HEK293 (cell line): Measurements from ENCODE around the gene OSBP2.

Experiments used
- CTCF ChIA-PET: fragments of 350-600 bp; formaldehyde crosslinking; extraction: SDS; loops from one replicate; lab custom pipeline; 2021; ENCODE audit warnings: antibody characterized with exemption; lab: Yijun Ruan, JAX
- POLR2A ChIA-PET: fragments of 300-600 bp; formaldehyde crosslinking; extraction: SDS; loops from one replicate; lab custom pipeline; 2020; ENCODE audit warnings: antibody characterized with exemption, inconsistent platforms; lab: Yijun Ruan, JAX
- H3K27ac ChIP-seq: fragments of 200-500 bp; sonication (Bioruptor generic); 2 replicates; pipeline ENCODE4 v1.5.1; 2014; ENCODE audit warnings: low read depth, low read length, control low read depth, inconsistent platforms; ENCODE audit errors: extremely low read depth
- H3K36me3 ChIP-seq, 2 experiments: fragments of 200-500 bp in 1 of 2; sonication (Bioruptor generic) in 1 of 2; 1 replicate in 1 of 2; 2 replicates in 1 of 2; pipeline ENCODE4 v1.5.1; 2014 to 2017; ENCODE audit warnings: inconsistent platforms in 2 of 2, low read length in 2 of 2; ENCODE audit not compliant: control insufficient read depth in 2 of 2, insufficient read depth in 1 of 2
- H3K4me1 ChIP-seq: fragments of 200-500 bp; sonication (Bioruptor generic); 2 replicates; pipeline ENCODE4 v1.5.1; 2014; ENCODE audit warnings: mild to moderate bottlenecking, low read length, inconsistent platforms; ENCODE audit not compliant: control insufficient read depth, insufficient read depth
- H3K4me3 ChIP-seq: 2 replicates; pipeline ENCODE4 v1.5.1; 2011; ENCODE audit warnings: low read depth, mild to moderate bottlenecking, control low read depth, low read length, moderate library complexity
- H3K9me3 ChIP-seq: fragments of 200-500 bp; sonication (Bioruptor generic); 2 replicates; pipeline ENCODE4 v1.5.1; 2014; ENCODE audit warnings: low read depth, low read length, inconsistent platforms; ENCODE audit not compliant: control insufficient read depth, insufficient read depth
- ELK4 ChIP-seq: IDR thresholded peaks from 2 replicates; pipeline ENCODE4 v1.6.1; 2011; ENCODE audit warnings: mild to moderate bottlenecking, low read depth, low read length, borderline replicate concordance
- KLF17 ChIP-seq: fragments of 450-650 bp; formaldehyde crosslinking; IDR thresholded peaks from 2 replicates; pipeline ENCODE4 v1.5.1; 2016; ENCODE audit warnings: missing biosample characterization, missing genetic modification characterization
- PATZ1 ChIP-seq: fragments of 450-650 bp; formaldehyde crosslinking; IDR thresholded peaks from 2 replicates; pipeline ENCODE4 v1.5.1; 2016; ENCODE audit warnings: missing biosample characterization, missing genetic modification characterization
- REST ChIP-seq: fragments of 450-650 bp; formaldehyde crosslinking; IDR thresholded peaks from 2 replicates; pipeline ENCODE4 v1.5.1; 2016; ENCODE audit warnings: missing biosample characterization, missing genetic modification characterization
- SCRT2 ChIP-seq: fragments of 450-650 bp; formaldehyde crosslinking; IDR thresholded peaks from 2 replicates; pipeline ENCODE4 v1.5.1; 2016; ENCODE audit warnings: missing biosample characterization, missing genetic modification characterization
- SP7 ChIP-seq: fragments of 450-650 bp; formaldehyde crosslinking; IDR thresholded peaks from 2 replicates; pipeline ENCODE4 v1.5.1; 2016; ENCODE audit warnings: missing biosample characterization, missing genetic modification characterization
- TCF7L2 ChIP-seq: IDR thresholded peaks from 2 replicates; pipeline ENCODE4 v1.6.1; 2011; ENCODE audit warnings: low read depth, mild to moderate bottlenecking, inconsistent platforms, low read length, moderate library complexity, borderline replicate concordance
- TRIM28 ChIP-seq: IDR thresholded peaks from 2 replicates; pipeline ENCODE4 v1.6.1; 2011; ENCODE audit warnings: low read length, control low read depth, borderline replicate concordance
- ZBTB17 ChIP-seq: fragments of 450-650 bp; formaldehyde crosslinking; IDR thresholded peaks from 2 replicates; pipeline ENCODE4 v1.5.1; 2016; ENCODE audit warnings: missing biosample characterization, missing genetic modification characterization
- ZNF133 ChIP-seq: fragments of 450-650 bp; formaldehyde crosslinking; IDR thresholded peaks from 2 replicates; pipeline ENCODE4 v1.5.1; 2016; ENCODE audit warnings: missing biosample characterization, missing genetic modification characterization
- ZNF155 ChIP-seq: fragments of 450-650 bp; formaldehyde crosslinking; IDR thresholded peaks from 2 replicates; pipeline ENCODE4 v1.5.1; 2016; ENCODE audit warnings: missing biosample characterization, missing genetic modification characterization
- ZNF16 ChIP-seq: fragments of 450-650 bp; formaldehyde crosslinking; IDR thresholded peaks from 2 replicates; pipeline ENCODE4 v1.5.1; 2016; ENCODE audit warnings: low read depth, missing biosample characterization, missing genetic modification characterization
- ZNF184 ChIP-seq: fragments of 450-650 bp; IDR thresholded peaks from 2 replicates; pipeline ENCODE4 v1.5.1; 2018; ENCODE audit warnings: missing biosample characterization, mild to moderate bottlenecking, missing genetic modification characterization
- ZNF350 ChIP-seq: fragments of 450-650 bp; formaldehyde crosslinking; IDR thresholded peaks from 2 replicates; pipeline ENCODE4 v1.5.0; 2017; ENCODE audit warnings: missing biosample characterization, mild to moderate bottlenecking, missing genetic modification characterization
- ZNF398 ChIP-seq: fragments of 450-650 bp; formaldehyde crosslinking; IDR thresholded peaks from 2 replicates; pipeline ENCODE4 v1.5.1; 2017; ENCODE audit warnings: missing biosample characterization, missing genetic modification characterization
- ZNF48 ChIP-seq: fragments of 450-650 bp; formaldehyde crosslinking; IDR thresholded peaks from 2 replicates; pipeline ENCODE4 v1.5.1; 2016; ENCODE audit warnings: missing biosample characterization, missing genetic modification characterization
- ZNF610 ChIP-seq: fragments of 450-650 bp; formaldehyde crosslinking; IDR thresholded peaks from 2 replicates; pipeline ENCODE4 v1.5.1; 2016; ENCODE audit warnings: missing biosample characterization, missing genetic modification characterization, borderline replicate concordance
- ZNF768 ChIP-seq: fragments of 450-650 bp; formaldehyde crosslinking; IDR thresholded peaks from 2 replicates; pipeline ENCODE4 v1.5.1; 2018; ENCODE audit warnings: missing biosample characterization, mild to moderate bottlenecking, missing genetic modification characterization
- ZNF792 ChIP-seq: fragments of 450-650 bp; formaldehyde crosslinking; IDR thresholded peaks from 2 replicates; pipeline ENCODE4 v1.5.1; 2016; ENCODE audit warnings: missing biosample characterization, missing genetic modification characterization
- ZSCAN23 ChIP-seq: fragments of 450-650 bp; formaldehyde crosslinking; IDR thresholded peaks from 2 replicates; pipeline ENCODE4 v1.5.1; 2016; ENCODE audit warnings: missing biosample characterization, missing genetic modification characterization
- ZSCAN30 ChIP-seq: fragments of 450-650 bp; IDR thresholded peaks from 2 replicates; pipeline ENCODE4 v1.5.1; 2018; ENCODE audit warnings: missing biosample characterization, mild to moderate bottlenecking, missing genetic modification characterization, moderate library complexity
- ZXDB ChIP-seq: fragments of 450-650 bp; formaldehyde crosslinking; IDR thresholded peaks from 2 replicates; pipeline ENCODE4 v1.5.1; 2016; ENCODE audit warnings: missing biosample characterization, missing genetic modification characterization

OSBP2 gene

GRCh38 chr22:30804626-30805025 lies 110.0 kb downstream of the OSBP2 start:
- Histone ChIP-seq H3K27ac (no peak overlapping the region), H3K9me3 (no peaks in the 10 kb centered on the region), H3K36me3 (no peaks in the 10 kb centered on the region), H3K4me1 (peaks cover 3% of the 10 kb centered on the region; the same call in 1 of the 2 replicates), H3K4me3 (no peak overlapping the region)
- ChIA-PET CTCF (interaction anchor here (2.0 kb wide), 1 partner anchor 10 kb away, joined by 6 read pairs; no protein-coding TSS in a partner anchor), POLR2A (no interaction called here)
- TF ChIP-seq ZNF48 (tag by site-specific recombination), result no peak

GRCh38 chr22:30806391-30806861 lies 111.8 kb downstream of the OSBP2 start:
- CTCF ChIA-PET, result interaction anchor here (0.7 kb wide), 1 partner anchor 158 kb away, joined by 3 read pairs; no protein-coding TSS in a partner anchor
- POLR2A ChIA-PET, result no interaction called here
- Histone ChIP-seq H3K9me3 (no peaks in the 10 kb centered on the region), H3K36me3 (no peaks in the 10 kb centered on the region), H3K27ac (no peak overlapping the region), H3K4me3 (no peak overlapping the region), H3K4me1 (peaks cover 3% of the 10 kb centered on the region; the same call in 1 of the 2 replicates)
- peak; percentile 63 for TF ChIP-seq ZNF398 (tag by site-specific recombination)
- TF ChIP-seq KLF17 (tag by site-specific recombination), result peak; percentile 49; the same call in 1 of the 2 replicates
- TF ChIP-seq ZNF16 (tag by site-specific recombination), result no peak
- TF ChIP-seq PATZ1 (tag by site-specific recombination), result peak; percentile 41; the same call in 1 of the 2 replicates
- TF ChIP-seq ZNF155 (tag by site-specific recombination), result no peak
- peak; percentile 93 for TF ChIP-seq REST
- no peak for TF ChIP-seq ELK4
- TF ChIP-seq ZNF350 (tag by site-specific recombination), result no peak
- TF ChIP-seq ZXDB (tag by site-specific recombination), result peak; percentile 28; the same call in 1 of the 2 replicates
- TF ChIP-seq ZBTB17 (tag by site-specific recombination), result peak; percentile 71
- TF ChIP-seq ZSCAN23 (tag by site-specific recombination), result no peak
- no peak for TF ChIP-seq TCF7L2
- TF ChIP-seq ZNF610 (tag by site-specific recombination), result no peak
- peak; percentile 66 for TF ChIP-seq SP7 (tag by site-specific recombination)
- TF ChIP-seq ZNF768, result no peak
- no peak for TF ChIP-seq SCRT2 (tag by site-specific recombination)
- no peak for TF ChIP-seq ZNF792 (tag by site-specific recombination)
- no peak for TF ChIP-seq ZNF133 (tag by site-specific recombination)
- TF ChIP-seq TRIM28, result no peak
- no peak for TF ChIP-seq ZNF184 (tag by site-specific recombination)
- TF ChIP-seq ZSCAN30 (tag by site-specific recombination), result no peak
